HepG2 (cell line): Measurements from ENCODE around the gene PDE3B. TPM values are rescaled to one million over a fixed set of nuclear protein-coding genes. Genes with fewer than 3 reads are reported as not detected.

Experiments used
- ATM ChIP-seq: fragments of 450-650 bp; IDR thresholded peaks from 2 replicates; pipeline ENCODE4 v1.7.1; 2017; ENCODE audit warnings: mild to moderate bottlenecking, borderline replicate concordance
- BORCS8-MEF2B ChIP-seq: sonication (generic); formaldehyde crosslinking; IDR thresholded peaks from 2 replicates; pipeline ENCODE4 v1.8.0; 2022; ENCODE audit warnings: mild to moderate bottlenecking, missing genetic modification reagents
- CREB3 ChIP-seq: sonication (generic); formaldehyde crosslinking; IDR thresholded peaks from 2 replicates; pipeline ENCODE4 v1.5.0; 2020; ENCODE audit warnings: missing genetic modification reagents
- HNRNPH1 ChIP-seq: fragments of 200-400 bp; formaldehyde crosslinking; optimal IDR thresholded peaks from 2 replicates; pipeline ENCODE3; 2017; ENCODE audit warnings: mild to moderate bottlenecking, low read depth, low read length
- NFE2L1 ChIP-seq: sonication (generic); formaldehyde crosslinking; IDR thresholded peaks from 2 replicates; pipeline ENCODE4 v1.4.0; 2020; ENCODE audit warnings: missing genetic modification reagents, mild to moderate bottlenecking, borderline replicate concordance
- SALL2 ChIP-seq: sonication (generic); formaldehyde crosslinking; IDR thresholded peaks from 2 replicates; pipeline ENCODE4 v1.8.1; 2023; ENCODE audit warnings: mild to moderate bottlenecking, missing genetic modification reagents, inconsistent platforms
- SCMH1 ChIP-seq: sonication (generic); formaldehyde crosslinking; IDR thresholded peaks from 2 replicates; pipeline ENCODE4 v1.9.0; 2021; ENCODE audit warnings: missing genetic modification reagents, mild to moderate bottlenecking, borderline replicate concordance
- SETDB1 ChIP-seq: sonication (generic); formaldehyde crosslinking; IDR thresholded peaks from 2 replicates; pipeline ENCODE4 v1.5.1; 2020; ENCODE audit warnings: missing genetic modification reagents, mild to moderate bottlenecking, borderline replicate concordance
- SOX5 ChIP-seq: IDR thresholded peaks from 2 replicates; pipeline ENCODE4 v1.6.1; 2016; ENCODE audit warnings: borderline replicate concordance
- SRF ChIP-seq: IDR thresholded peaks from 2 replicates; pipeline ENCODE4 v1.6.1; 2011; ENCODE audit warnings: mild to moderate bottlenecking, low read depth, low read length, moderate library complexity
- SSRP1 ChIP-seq: IDR thresholded peaks from 2 replicates; pipeline ENCODE4 v1.6.1; 2016; ENCODE audit warnings: control low read depth
- ZBTB3 ChIP-seq: sonication (generic); formaldehyde crosslinking; IDR thresholded peaks from 2 replicates; pipeline ENCODE4 v1.4.0; 2020; ENCODE audit warnings: low read depth, mild to moderate bottlenecking, moderate library complexity, missing genetic modification reagents, borderline replicate concordance
- ZNF18 ChIP-seq: sonication (generic); formaldehyde crosslinking; IDR thresholded peaks from 2 replicates; pipeline ENCODE4 v1.8.0; 2022; ENCODE audit warnings: mild to moderate bottlenecking, missing genetic modification reagents; ENCODE audit not compliant: insufficient replicate concordance
- ZNF225 ChIP-seq: sonication (generic); formaldehyde crosslinking; IDR thresholded peaks from 2 replicates; pipeline ENCODE4 v1.4.0; 2020; ENCODE audit warnings: mild to moderate bottlenecking, missing genetic modification reagents
- ZNF256 ChIP-seq: sonication (generic); formaldehyde crosslinking; conservative IDR thresholded peaks from 2 replicates; pipeline ENCODE4 v1.4.0; 2020; ENCODE audit warnings: missing genetic modification reagents
- ZNF34 ChIP-seq: sonication (generic); formaldehyde crosslinking; IDR thresholded peaks from 2 replicates; pipeline ENCODE4 v1.4.0; 2020; ENCODE audit warnings: mild to moderate bottlenecking, missing genetic modification reagents, borderline replicate concordance
- ZNF446 ChIP-seq: sonication (generic); formaldehyde crosslinking; IDR thresholded peaks from 2 replicates; pipeline ENCODE4 v1.5.0; 2020; ENCODE audit warnings: mild to moderate bottlenecking, missing genetic modification reagents
- ZNF569 ChIP-seq: sonication (generic); formaldehyde crosslinking; IDR thresholded peaks from 2 replicates; pipeline ENCODE4 v1.5.0; 2020; ENCODE audit warnings: mild to moderate bottlenecking, missing genetic modification reagents, moderate library complexity, borderline replicate concordance
- ZNF839 ChIP-seq: sonication (generic); formaldehyde crosslinking; IDR thresholded peaks from 2 replicates; pipeline ENCODE4 v1.4.0; 2020; ENCODE audit warnings: missing genetic modification reagents, mild to moderate bottlenecking, borderline replicate concordance
- ZSCAN29 ChIP-seq: sonication (generic); formaldehyde crosslinking; conservative IDR thresholded peaks from 2 replicates; pipeline ENCODE4 v1.4.0; 2020; ENCODE audit warnings: mild to moderate bottlenecking, missing genetic modification reagents
- polyA plus RNA-seq, 8 experiments: library from polyadenylated mRNA; depleted of rRNA in 3 of 8; stranded (reverse) in 7 of 8; unstranded in 1 of 8; fragments of >200 nt; fragmentation: Illumina TruSeq in 4 of 8; extraction: Trizol in 4 of 8; gene quantifications; 2 replicates each; pipeline versions ENCODE4 v1.2.1 to v1.2.3, GENCODE V29; 2011 to 2016; ENCODE audit warnings: low read depth in 4 of 8, missing spikeins in 1 of 8, mixed read lengths in 1 of 8; ENCODE audit not compliant: insufficient read depth in 1 of 8
- total RNA-seq, 5 experiments: library from RNA; depleted of rRNA; stranded (reverse); fragments of >200 nt; fragmentation: Illumina TruSeq; extraction: Trizol; gene quantifications; 2 replicates each; pipeline ENCODE4 v1.2.3, GENCODE V29; 2016; ENCODE audit warnings: low read depth in 1 of 5
- TF ChIP-seq, protein P1 (sequence below): sonication (generic); formaldehyde crosslinking; IDR thresholded peaks from 2 replicates; pipeline ENCODE4 v1.4.0; 2020; ENCODE audit warnings: missing genetic modification reagents
- TF ChIP-seq, protein P2 (sequence below): sonication (generic); formaldehyde crosslinking; IDR thresholded peaks from 2 replicates; pipeline ENCODE4 v1.8.1; 2023; ENCODE audit warnings: missing genetic modification reagents, mild to moderate bottlenecking, borderline replicate concordance
- TF ChIP-seq, protein P3 (sequence below): sonication (generic); formaldehyde crosslinking; IDR thresholded peaks from 2 replicates; pipeline ENCODE4 v1.4.0; 2020; ENCODE audit warnings: mild to moderate bottlenecking, low read depth, missing genetic modification reagents

Gene PDE3B
- total and polyA plus RNA-seq, 2 of the 13 experiments (the other 11 are each of a cell fraction or from before 2014, with no cell fraction given) = 14.1 to 26.5 TPM

DNA sequence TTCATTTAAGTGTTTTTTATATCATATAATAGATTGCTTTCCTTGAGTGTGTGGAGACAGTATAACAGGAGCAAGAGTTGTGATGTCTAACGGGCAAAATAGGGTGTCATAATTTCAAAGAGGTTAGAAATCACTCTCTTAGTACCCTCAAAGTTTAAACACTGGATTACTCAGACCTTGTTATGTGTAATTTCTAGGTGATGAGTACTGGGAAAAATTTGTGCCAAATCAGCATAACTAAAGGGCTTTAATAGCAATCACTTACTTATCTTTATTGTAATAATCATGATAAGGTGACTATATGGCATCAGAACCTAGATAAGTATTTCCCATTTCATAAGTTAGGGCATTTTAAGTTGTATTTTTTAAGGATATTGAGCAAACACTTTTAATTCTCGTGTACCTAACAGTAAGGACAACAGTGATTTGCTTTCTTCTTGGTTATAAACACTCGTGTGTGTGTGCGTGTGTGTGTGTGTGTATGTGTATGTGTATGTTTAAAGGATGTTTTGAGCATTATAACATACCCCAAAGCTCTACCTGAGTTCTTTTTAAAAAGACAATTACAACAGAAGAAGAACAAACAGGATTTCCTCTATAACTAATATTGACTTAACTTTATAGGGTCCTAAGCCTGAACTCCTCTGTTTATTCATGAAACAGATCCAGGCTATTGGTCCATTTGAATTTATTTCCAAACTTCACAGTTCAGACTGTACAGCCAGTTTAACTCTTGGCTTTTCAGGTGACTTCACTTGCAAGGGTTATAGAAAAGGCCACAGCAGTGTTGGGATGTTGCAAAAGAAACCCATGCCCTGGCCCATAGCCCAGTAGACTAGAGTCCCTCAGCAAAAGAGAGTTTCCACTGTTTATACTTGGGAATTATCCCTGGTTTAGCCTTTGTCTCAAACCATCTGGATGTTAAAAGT is 23.7 kb upstream of the PDE3B start (continued):
- TF ChIP-seq, protein P1, sequence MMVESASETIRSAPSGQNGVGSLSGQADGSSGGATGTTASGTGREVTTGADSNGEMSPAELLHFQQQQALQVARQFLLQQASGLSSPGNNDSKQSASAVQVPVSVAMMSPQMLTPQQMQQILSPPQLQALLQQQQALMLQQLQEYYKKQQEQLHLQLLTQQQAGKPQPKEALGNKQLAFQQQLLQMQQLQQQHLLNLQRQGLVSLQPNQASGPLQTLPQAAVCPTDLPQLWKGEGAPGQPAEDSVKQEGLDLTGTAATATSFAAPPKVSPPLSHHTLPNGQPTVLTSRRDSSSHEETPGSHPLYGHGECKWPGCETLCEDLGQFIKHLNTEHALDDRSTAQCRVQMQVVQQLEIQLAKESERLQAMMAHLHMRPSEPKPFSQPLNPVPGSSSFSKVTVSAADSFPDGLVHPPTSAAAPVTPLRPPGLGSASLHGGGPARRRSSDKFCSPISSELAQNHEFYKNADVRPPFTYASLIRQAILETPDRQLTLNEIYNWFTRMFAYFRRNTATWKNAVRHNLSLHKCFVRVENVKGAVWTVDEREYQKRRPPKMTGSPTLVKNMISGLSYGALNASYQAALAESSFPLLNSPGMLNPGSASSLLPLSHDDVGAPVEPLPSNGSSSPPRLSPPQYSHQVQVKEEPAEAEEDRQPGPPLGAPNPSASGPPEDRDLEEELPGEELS (CRISPR knock-in tag) = peak; percentile 60; the same call in 1 of the 2 replicates
- TF ChIP-seq ZSCAN29 (CRISPR knock-in tag) (0 out of 2 replicates have a peak, but pooled peaks have one; percentile 22), ZNF446 (CRISPR knock-in tag) (no peak), SETDB1 (CRISPR knock-in tag) (no peak), SOX5 (CRISPR knock-in tag) (peak; percentile 88), SRF (no peak), NFE2L1 (CRISPR knock-in tag) (no peak), SALL2 (CRISPR knock-in tag) (no peak), ZNF569 (no peak), SCMH1 (CRISPR knock-in tag) (no peak), ZNF256 (no peak), HNRNPH1 (no peak), SSRP1 (CRISPR knock-in tag) (no peak), ZNF18 (CRISPR knock-in tag) (no peak), CREB3 (CRISPR knock-in tag) (no peak), BORCS8-MEF2B (CRISPR knock-in tag) (no peak), ZNF839 (CRISPR knock-in tag) (no peak), ZNF225 (no peak), ZBTB3 (CRISPR knock-in tag) (no peak), ZNF34 (CRISPR knock-in tag) (no peak), ATM (no peak)
- TF ChIP-seq, protein P2, sequence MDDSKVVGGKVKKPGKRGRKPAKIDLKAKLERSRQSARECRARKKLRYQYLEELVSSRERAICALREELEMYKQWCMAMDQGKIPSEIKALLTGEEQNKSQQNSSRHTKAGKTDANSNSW (CRISPR knock-in tag) = no peak
- TF ChIP-seq, protein P3, sequence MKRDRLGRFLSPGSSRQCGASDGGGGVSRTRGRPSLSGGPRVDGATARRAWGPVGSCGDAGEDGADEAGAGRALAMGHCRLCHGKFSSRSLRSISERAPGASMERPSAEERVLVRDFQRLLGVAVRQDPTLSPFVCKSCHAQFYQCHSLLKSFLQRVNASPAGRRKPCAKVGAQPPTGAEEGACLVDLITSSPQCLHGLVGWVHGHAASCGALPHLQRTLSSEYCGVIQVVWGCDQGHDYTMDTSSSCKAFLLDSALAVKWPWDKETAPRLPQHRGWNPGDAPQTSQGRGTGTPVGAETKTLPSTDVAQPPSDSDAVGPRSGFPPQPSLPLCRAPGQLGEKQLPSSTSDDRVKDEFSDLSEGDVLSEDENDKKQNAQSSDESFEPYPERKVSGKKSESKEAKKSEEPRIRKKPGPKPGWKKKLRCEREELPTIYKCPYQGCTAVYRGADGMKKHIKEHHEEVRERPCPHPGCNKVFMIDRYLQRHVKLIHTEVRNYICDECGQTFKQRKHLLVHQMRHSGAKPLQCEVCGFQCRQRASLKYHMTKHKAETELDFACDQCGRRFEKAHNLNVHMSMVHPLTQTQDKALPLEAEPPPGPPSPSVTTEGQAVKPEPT (CRISPR knock-in tag) = no peak
